NT2/D1 (cell line): ENCODE data around the gene EREG.

Experiments
- SUZ12 ChIP-seq: IDR thresholded peaks from 2 replicates; pipeline ENCODE4 v1.6.1; 2011; ENCODE audit not compliant: insufficient read length, insufficient read depth; ENCODE audit errors: extremely low read depth
- YY1 ChIP-seq: IDR thresholded peaks from 2 replicates; pipeline ENCODE4 v1.6.1; 2011; ENCODE audit not compliant: insufficient read length, insufficient read depth
- ZNF274 ChIP-seq: IDR thresholded peaks from 2 replicates; pipeline ENCODE4 v1.6.1; 2011; ENCODE audit warnings: mild to moderate bottlenecking, low read depth, low read length

DNA sequence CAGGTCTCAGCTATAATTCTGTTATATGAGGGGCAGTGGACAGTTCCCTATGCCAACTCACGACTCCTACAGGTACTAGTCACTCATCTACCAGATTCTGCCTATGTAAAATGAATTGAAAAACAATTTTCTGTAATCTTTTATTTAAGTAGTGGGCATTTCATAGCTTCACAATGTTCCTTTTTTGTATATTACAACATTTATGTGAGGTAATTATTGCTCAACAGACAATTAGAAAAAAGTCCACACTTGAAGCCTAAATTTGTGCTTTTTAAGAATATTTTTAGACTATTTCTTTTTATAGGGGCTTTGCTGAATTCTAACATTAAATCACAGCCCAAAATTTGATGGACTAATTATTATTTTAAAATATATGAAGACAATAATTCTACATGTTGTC, 20.4 kb downstream of the EREG start:
- TF ChIP-seq ZNF274, result no peak
- no peak for TF ChIP-seq YY1
- TF ChIP-seq SUZ12, result no peak
